ENCODE data around the gene LYZL4. TPM values are rescaled to one million over a fixed set of nuclear protein-coding genes. Genes with fewer than 3 reads are reported as not detected.

LYZL4 gene
- total and polyA plus RNA-seq, 12 donors, result not detected

- no peak for TF ChIP-seq CTCF (IDR thresholded peaks at IDR 0.05)
- intact Hi-C loops (cut with DNase I), result no loop called here
- WGBS, 2 donors, result 91 to 96% methylated on average over 7 of the region's 7 CpGs
- Histone ChIP-seq H3K27me3 (no peaks in the 10 kb centered on the region), H3K36me3 (no peaks in the 10 kb centered on the region), H3K4me1 (no peaks in the 10 kb centered on the region), H3K4me3 (no peak overlapping the region), H3K9me3 (peaks cover 0 to 6% (median 0%) of the 10 kb centered on the region in 11 donors), H3K27ac (no peak overlapping the region)
- ATAC-seq (no peak), DNase-seq (no peak)
Measured at GRCh38 chr3:42405857-42406256, 4.6 kb downstream of the LYZL4 start.

- intact Hi-C loops (cut with DNase I), result no loop called here
- H3K4me3 ChIP-seq, result no peak overlapping the region
- ATAC-seq (no peak), DNase-seq (no peak)
- TF ChIP-seq CTCF (IDR thresholded peaks at IDR 0.05), result no peak
- H3K27ac ChIP-seq, result no peak overlapping the region
- 71 to 82% methylated on average over 3 of the region's 3 CpGs for WGBS, 2 donors
- no peaks in the 10 kb centered on the region for H3K36me3 ChIP-seq
- peaks cover 0 to 6% (median 0%) of the 10 kb centered on the region in 11 donors for H3K9me3 ChIP-seq
- H3K27me3 ChIP-seq, result no peaks in the 10 kb centered on the region
- H3K4me1 ChIP-seq, result peaks cover 0 to 4% (median 0%) of the 10 kb centered on the region in 9 donors
Measured at GRCh38 chr3:42403737-42404136, 6.7 kb downstream of the LYZL4 start.

GRCh38 chr3:42402394-42403096 is 7.9 kb downstream of the LYZL4 start:
- intact Hi-C loops (cut with DNase I), result no loop called here
- DNase-seq (no peak), ATAC-seq (no peak)
- Histone ChIP-seq H3K9me3 (peaks cover 0 to 6% (median 0%) of the 10 kb centered on the region in 11 donors), H3K4me3 (no peak overlapping the region), H3K4me1 (peaks cover 0 to 4% (median 0%) of the 10 kb centered on the region in 9 donors), H3K27me3 (no peaks in the 10 kb centered on the region), H3K36me3 (no peaks in the 10 kb centered on the region), H3K27ac (no peak overlapping the region)
- TF ChIP-seq CTCF (IDR thresholded peaks at IDR 0.05), result no peak
- 94 to 95% methylated on average over 2 of the region's 2 CpGs for WGBS, 2 donors

GRCh38 chr3:42398080-42398479 is 12.3 kb downstream of the LYZL4 start:
- intact Hi-C loops (cut with DNase I), result no loop called here
- peaks cover 0 to 6% (median 0%) of the 10 kb centered on the region in 11 donors for H3K9me3 ChIP-seq
- H3K36me3 ChIP-seq, result no peaks in the 10 kb centered on the region
- ATAC-seq (no peak), DNase-seq (no peak)
- no peak overlapping the region for H3K4me3 ChIP-seq
- no peak for TF ChIP-seq CTCF (IDR thresholded peaks at IDR 0.05)
- peaks cover 0 to 7% (median 0%) of the 10 kb centered on the region in 7 donors for H3K27me3 ChIP-seq
- 67 to 79% methylated on average over 3 of the region's 3 CpGs for WGBS, 2 donors
- no peak overlapping the region for H3K27ac ChIP-seq
- H3K4me1 ChIP-seq, result peaks cover 0 to 4% (median 0%) of the 10 kb centered on the region in 9 donors
